ENCODE data around the gene SOAT1.

Gene SOAT1

GRCh38 chr1:179305450-179305849 lies 11.9 kb downstream of the SOAT1 start:
- DNase-seq (ENCODE audit: low spot score) = no peak

- DNase-seq (ENCODE audit: low spot score) = no peak
Measured at GRCh38 chr1:179310291-179310690, 16.7 kb downstream of the SOAT1 start.

- no peak for DNase-seq (ENCODE audit: low spot score)
Measured at GRCh38 chr1:179310721-179311120, 17.1 kb downstream of the SOAT1 start.

- no peak for DNase-seq (ENCODE audit: low spot score)
Measured at GRCh38 chr1:179311149-179311700, 17.6 kb downstream of the SOAT1 start.

- no peak for DNase-seq (ENCODE audit: low spot score)
Measured at GRCh38 chr1:179313004-179313403, 19.4 kb downstream of the SOAT1 start.

GRCh38 chr1:179314928-179315327 lies 21.3 kb downstream of the SOAT1 start:
- DNase-seq (ENCODE audit: low spot score) = no peak

- no peak for DNase-seq (ENCODE audit: low spot score)
Measured at GRCh38 chr1:179318491-179318890, 24.9 kb downstream of the SOAT1 start.

GRCh38 chr1:179321533-179322216 lies 28.1 kb downstream of the SOAT1 start:
- DNase-seq (ENCODE audit: low spot score) = no peak

- DNase-seq (ENCODE audit: low spot score) = no peak
Measured at GRCh38 chr1:179322557-179322956, 29.0 kb downstream of the SOAT1 start.

GRCh38 chr1:179323436-179323835 lies 29.8 kb downstream of the SOAT1 start:
- no peak for DNase-seq (ENCODE audit: low spot score)

- DNase-seq (ENCODE audit: low spot score) = no peak
Measured at GRCh38 chr1:179325836-179326235, 32.2 kb downstream of the SOAT1 start.

GRCh38 chr1:179326746-179327145 lies 33.1 kb downstream of the SOAT1 start:
- no peak for DNase-seq (ENCODE audit: low spot score)

GRCh38 chr1:179327196-179327595 lies 33.6 kb downstream of the SOAT1 start:
- no peak for DNase-seq (ENCODE audit: low spot score)

GRCh38 chr1:179327679-179328078 lies 34.1 kb downstream of the SOAT1 start:
- no peak for DNase-seq (ENCODE audit: low spot score)

GRCh38 chr1:179329862-179330261 lies 36.3 kb downstream of the SOAT1 start:
- no peak for DNase-seq (ENCODE audit: low spot score)

- no peak for DNase-seq (ENCODE audit: low spot score)
Measured at GRCh38 chr1:179334440-179334839, 40.8 kb downstream of the SOAT1 start.

GRCh38 chr1:179337288-179337687 lies 43.7 kb downstream of the SOAT1 start:
- DNase-seq (ENCODE audit: low spot score) = no peak

- no peak for DNase-seq (ENCODE audit: low spot score)
Measured at GRCh38 chr1:179337942-179338560, 44.5 kb downstream of the SOAT1 start.

GRCh38 chr1:179340918-179341317 lies 47.3 kb downstream of the SOAT1 start:
- DNase-seq (ENCODE audit: low spot score) = no peak

- DNase-seq (ENCODE audit: low spot score) = no peak
Measured at GRCh38 chr1:179341943-179342547, 48.4 kb downstream of the SOAT1 start.

GRCh38 chr1:179342740-179343404 lies 49.3 kb downstream of the SOAT1 start:
- DNase-seq (ENCODE audit: low spot score) = no peak

- DNase-seq (ENCODE audit: low spot score) = no peak
Measured at GRCh38 chr1:179351281-179351680, 57.7 kb downstream of the SOAT1 start.

GRCh38 chr1:179352236-179352635 lies 58.6 kb downstream of the SOAT1 start:
- no peak for DNase-seq (ENCODE audit: low spot score)

Measured in iPS-NIHi11 (cell line).